CD14-positive monocyte (primary cell): ENCODE measurements around the gene IL4R. TPM values are rescaled to one million over a fixed set of nuclear protein-coding genes. Genes with fewer than 3 reads are reported as not detected.

Experiments
- DNase-seq, 3 donors: peaks; one replicate each; pipeline ENCODE4 v3.0.0-alpha.2; 2011 to 2022
- H2AFZ ChIP-seq: 2 replicates; pipeline ENCODE4 v1.6.0; 2012; ENCODE audit warnings: mild to moderate bottlenecking, low read depth, low read length, inconsistent platforms; ENCODE audit not compliant: insufficient read depth, poor library complexity, severe bottlenecking
- H3K27ac ChIP-seq, 2 donors: 1 replicate in 1 of 2; 2 replicates in 1 of 2; pipeline ENCODE4 v1.5.1; 2012 to 2013; ENCODE audit warnings: low read length in 2 of 2, control low read depth in 1 of 2, inconsistent platforms in 1 of 2, low read depth in 1 of 2, mild to moderate bottlenecking in 1 of 2
- H3K27me3 ChIP-seq, 2 donors: one replicate each; pipeline versions ENCODE4 v1.6.0 to v1.6.1; 2011 to 2013; ENCODE audit warnings: low read length in 2 of 2; ENCODE audit not compliant: control insufficient read depth in 2 of 2, insufficient read depth in 2 of 2
- H3K36me3 ChIP-seq, 2 donors: replicated peaks in 1 of 2; 1 replicate in 1 of 2; 2 replicates in 1 of 2; pipeline versions ENCODE4 v1.5.1 to v1.6.1; 2012 to 2013; ENCODE audit warnings: low read length in 2 of 2, control low read depth in 1 of 2, inconsistent platforms in 1 of 2, mild to moderate bottlenecking in 1 of 2; ENCODE audit not compliant: insufficient read depth in 2 of 2, control insufficient read depth in 1 of 2
- H3K4me1 ChIP-seq, 2 donors: 1 replicate in 1 of 2; 2 replicates in 1 of 2; pipeline versions ENCODE4 v1.5.1 to v1.6.1; 2012 to 2013; ENCODE audit warnings: low read length in 2 of 2, control low read depth in 1 of 2, inconsistent platforms in 1 of 2, mild to moderate bottlenecking in 1 of 2, moderate library complexity in 1 of 2; ENCODE audit not compliant: insufficient read depth in 2 of 2, control insufficient read depth in 1 of 2
- H3K4me2 ChIP-seq: replicated peaks from 2 replicates; pipeline ENCODE3; 2012; ENCODE audit warnings: low read length, moderate library complexity, mild to moderate bottlenecking; ENCODE audit not compliant: poor library complexity, severe bottlenecking; ENCODE audit errors: extremely low read depth
- H3K4me3 ChIP-seq, 3 experiments: fragments of 200-600 bp in 1 of 3; sonication (generic) in 1 of 3; replicated peaks in 1 of 3; 1 replicate in 2 of 3; 2 replicates in 1 of 3; pipeline ENCODE4 v1.5.1; 2011 to 2013; ENCODE audit warnings: low read length in 3 of 3, mild to moderate bottlenecking in 3 of 3, control low read depth in 2 of 3, low read depth in 2 of 3, inconsistent platforms in 1 of 3, moderate library complexity in 1 of 3
- H3K79me2 ChIP-seq: 2 replicates; pipeline ENCODE4 v1.6.0; 2012; ENCODE audit warnings: mild to moderate bottlenecking, control low read depth, inconsistent platforms, low read length, moderate library complexity; ENCODE audit not compliant: insufficient read depth
- H3K9ac ChIP-seq: 2 replicates; pipeline ENCODE4 v1.6.0; 2017; ENCODE audit warnings: low read length, mild to moderate bottlenecking; ENCODE audit not compliant: insufficient read depth, poor library complexity, severe bottlenecking
- H3K9me3 ChIP-seq, 2 donors: replicated peaks in 1 of 2; 1 replicate in 1 of 2; 2 replicates in 1 of 2; pipeline versions ENCODE4 v1.5.1 to v1.6.1; 2012 to 2013; ENCODE audit warnings: low read length in 2 of 2, control low read depth in 1 of 2; ENCODE audit not compliant: control insufficient read depth in 1 of 2, insufficient read depth in 1 of 2
- H4K20me1 ChIP-seq: 2 replicates; pipeline ENCODE4 v1.6.0; 2012; ENCODE audit warnings: mild to moderate bottlenecking, low read length, control low read depth, moderate library complexity; ENCODE audit not compliant: insufficient read depth
- H3K27ac Mint-ChIP-seq, 7 donors: one replicate each; pipeline ENCODE4 v1.8.0; 2020; ENCODE audit warnings: mild to moderate bottlenecking in 7 of 7, mixed read lengths in 7 of 7, moderate library complexity in 6 of 7, inconsistent platforms in 2 of 7
- H3K27me3 Mint-ChIP-seq, 3 donors: one replicate each; pipeline ENCODE4 v1.8.0; 2021 to 2022; ENCODE audit warnings: low read depth in 3 of 3, mild to moderate bottlenecking in 3 of 3, mixed read lengths in 3 of 3, moderate library complexity in 3 of 3, inconsistent platforms in 1 of 3
- H3K36me3 Mint-ChIP-seq, 2 donors: one replicate each; pipeline ENCODE4 v1.8.0; 2020; ENCODE audit warnings: mixed read lengths in 2 of 2, inconsistent platforms in 1 of 2, mild to moderate bottlenecking in 1 of 2
- H3K4me1 Mint-ChIP-seq: one replicate; pipeline ENCODE4 v1.8.0; 2020; ENCODE audit warnings: mild to moderate bottlenecking, mixed read lengths
- H3K4me3 Mint-ChIP-seq, 2 donors: one replicate each; pipeline ENCODE4 v1.8.0; 2020; ENCODE audit warnings: mild to moderate bottlenecking in 2 of 2, mixed read lengths in 2 of 2, moderate library complexity in 1 of 2
- H3K9me3 Mint-ChIP-seq, 7 donors: one replicate each; pipeline ENCODE4 v1.8.0; 2020 to 2022; ENCODE audit warnings: mixed read lengths in 7 of 7, mild to moderate bottlenecking in 6 of 7, moderate library complexity in 6 of 7, inconsistent platforms in 2 of 7
- CTCF ChIP-seq: fragments of 200-600 bp; IDR thresholded peaks from one replicate; pipeline ENCODE4 v1.8.0; 2022; ENCODE audit warnings: antibody characterized with exemption, mild to moderate bottlenecking
- WGBS: methylation state at CpG from one replicate; pipeline ENCODE4 v1.1.5; 2013; ENCODE audit warnings: missing lambda C conversion rate; ENCODE audit not compliant: insufficient coverage; 5-methylcytosine and 5-hydroxymethylcytosine counted together
- intact Hi-C, 2 donors: fragments of 100-400 bp; cut with micrococcal nuclease; formaldehyde crosslinking; loops; one replicate each; pipeline versions ENCODE4 v1.15.0 to v1.15.1; 2023
- polyA plus RNA-seq, 3 donors: library from polyadenylated mRNA; depleted of rRNA in 1 of 3; unstranded in 2 of 3; stranded (reverse) in 1 of 3; fragments of 300-500 nt in 2 of 3; fragments of >200 nt in 1 of 3; fragmentation: Illumina TruSeq in 2 of 3; gene quantifications; 1 replicate in 2 of 3; 2 replicates in 1 of 3; pipeline ENCODE4 v1.2.3, GENCODE V29; 2012 to 2021

The IL4R gene
- polyA plus RNA-seq, 3 donors, result 25.1 to 80.4 (median 35.6) TPM

- Mint-ChIP-seq H3K27me3 (peaks cover 0 to 4% (median 0%) of the 10 kb centered on the region in 3 donors), H3K4me3 (peak overlapping the region in 1 of 2 donors; percentile 67), H3K4me1 (peaks cover 33% of the 10 kb centered on the region), H3K9me3 (peaks cover 0 to 2% (median 0%) of the 10 kb centered on the region in 7 donors), H3K27ac (peak overlapping the region in 5 of 7 donors; percentile 21 to 76 (median 67)), H3K36me3 (no peaks in the 10 kb centered on the region)
- H2AFZ ChIP-seq, result no peak overlapping the region
- TF ChIP-seq CTCF, result no peak
- WGBS, result no CpG with 5 or more reads among the region's 1 CpG
- H3K4me2 ChIP-seq, result peak overlapping the region; percentile 46
- peak overlapping the region in 1 of 3 experiments; percentile 39 for H3K4me3 ChIP-seq
- no peaks in the 10 kb centered on the region for H3K9me3 ChIP-seq
- DNase-seq, result peak in 1 of 3 donors; percentile 29
- no peaks in the 10 kb centered on the region for H3K79me2 ChIP-seq
- H3K36me3 ChIP-seq, result no peaks in the 10 kb centered on the region
- no peaks in the 10 kb centered on the region for H4K20me1 ChIP-seq
- no peaks in the 10 kb centered on the region for H3K27me3 ChIP-seq
- intact Hi-C loops, result no loop called here
- H3K4me1 ChIP-seq, result peaks cover 21 to 23% of the 10 kb centered on the region in 2 donors
- H3K9ac ChIP-seq, result no peak overlapping the region
- H3K27ac ChIP-seq, result peak overlapping the region; percentile 18 to 61
These were observed 38.4 kb upstream of the IL4R start for GRCh38 chr16:27275394-27275793.

- H3K4me3 ChIP-seq, result no peak overlapping the region
- no peak overlapping the region for H3K4me3 Mint-ChIP-seq
- H3K79me2 ChIP-seq, result no peaks in the 10 kb centered on the region
- no peaks in the 10 kb centered on the region for H3K9me3 ChIP-seq
- H4K20me1 ChIP-seq, result no peaks in the 10 kb centered on the region
- no peak overlapping the region for H2AFZ ChIP-seq
- H3K4me2 ChIP-seq, result no peak overlapping the region
- no peak for TF ChIP-seq CTCF
- intact Hi-C loops, result no loop called here
- no peaks in the 10 kb centered on the region for H3K36me3 ChIP-seq
- peaks cover 5 to 8% of the 10 kb centered on the region in 2 donors for H3K36me3 Mint-ChIP-seq
- no peaks in the 10 kb centered on the region for H3K27me3 ChIP-seq
- H3K27ac Mint-ChIP-seq, result no peak overlapping the region
- 89% methylated on average over 4 of the region's 7 CpGs for WGBS
- no peak overlapping the region for H3K9ac ChIP-seq
- peaks cover 0 to 10% (median 0%) of the 10 kb centered on the region in 3 donors for H3K27me3 Mint-ChIP-seq
- H3K9me3 Mint-ChIP-seq, result peaks cover 0 to 6% (median 0%) of the 10 kb centered on the region in 7 donors
- H3K4me1 Mint-ChIP-seq, result peaks cover 16% of the 10 kb centered on the region
- DNase-seq, result no peak
- peaks cover 14 to 16% of the 10 kb centered on the region in 2 donors for H3K4me1 ChIP-seq
- no peak overlapping the region for H3K27ac ChIP-seq
These were observed 32.5 kb upstream of the IL4R start for GRCh38 chr16:27281243-27281642.
